Large intestine (tissue), 3 donors: Measurements from ENCODE around the gene ZSWIM3. TPM values are rescaled to one million over a fixed set of nuclear protein-coding genes. Genes with fewer than 3 reads are reported as not detected.
"Not testable (repeated sequence)": the region's sequence is repeated elsewhere in the genome, so short reads cannot be mapped to it uniquely, and the experiment has no call there.

ENCODE experiments used
- DNase-seq, 2 donors: peaks; one replicate each; pipeline versions ENCODE4 v3.0.0 to v3.0.0-alpha.2; 2013
- H3K27ac ChIP-seq: one replicate; pipeline ENCODE4 v1.5.1; 2013; ENCODE audit warnings: low read length
- H3K27me3 ChIP-seq: 2 replicates; pipeline ENCODE4 v1.6.1; 2013; ENCODE audit warnings: low read length; ENCODE audit not compliant: control insufficient read depth, insufficient read depth
- H3K36me3 ChIP-seq: 2 replicates; pipeline ENCODE4 v1.6.1; 2013; ENCODE audit warnings: low read length; ENCODE audit not compliant: control insufficient read depth, insufficient read depth
- H3K4me1 ChIP-seq: one replicate; pipeline ENCODE4 v1.6.1; 2013; ENCODE audit warnings: low read length; ENCODE audit not compliant: control insufficient read depth, insufficient read depth
- H3K4me3 ChIP-seq: one replicate; pipeline ENCODE4 v1.5.1; 2013; ENCODE audit warnings: low read length
- H3K9me3 ChIP-seq: one replicate; pipeline ENCODE4 v1.6.1; 2013; ENCODE audit warnings: mild to moderate bottlenecking, low read depth, low read length, moderate library complexity; ENCODE audit not compliant: control insufficient read depth
- WGBS: methylation state at CpG from one replicate; pipeline ENCODE4 v1.1.5; 2013; ENCODE audit warnings: low lambda C conversion rate; ENCODE audit not compliant: insufficient coverage; 5-methylcytosine and 5-hydroxymethylcytosine counted together
- polyA plus RNA-seq: library from polyadenylated mRNA; unstranded; fragments of 120-200 nt; gene quantifications from one replicate; pipeline ENCODE4 v1.2.1, GENCODE V29; 2013

Gene ZSWIM3
- polyA plus RNA-seq, 1 donor = 6.5 TPM

DNA sequence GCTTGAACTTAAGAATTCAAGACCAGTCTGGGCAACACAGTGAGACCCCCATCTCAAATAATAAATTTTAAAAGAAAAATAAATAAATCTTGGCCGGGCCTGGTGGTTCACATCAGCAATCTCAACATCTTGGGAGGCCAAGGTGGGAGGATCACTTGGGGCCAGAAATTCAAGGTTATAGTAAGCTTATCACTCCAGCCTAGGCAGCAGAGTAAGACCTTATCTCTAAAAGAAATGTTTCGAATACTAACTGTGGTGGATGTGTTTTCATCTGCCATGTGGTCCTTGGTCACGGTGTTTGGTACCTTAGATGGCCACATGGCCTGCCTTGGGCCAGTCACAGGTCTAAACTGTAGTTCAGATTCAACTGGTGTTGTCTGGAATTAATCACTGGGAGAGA, 39.2 kb upstream of the ZSWIM3 start:
- peaks cover 4% of the 10 kb centered on the region for H3K36me3 ChIP-seq
- H3K4me3 ChIP-seq = no peak overlapping the region
- peaks cover 9% of the 10 kb centered on the region for H3K27me3 ChIP-seq
- no peak overlapping the region for H3K27ac ChIP-seq
- WGBS = 70% methylated on average over 2 of the region's 3 CpGs
- H3K4me1 ChIP-seq = peaks cover 25% of the 10 kb centered on the region
- no peaks in the 10 kb centered on the region for H3K9me3 ChIP-seq
- DNase-seq = no peak

DNA sequence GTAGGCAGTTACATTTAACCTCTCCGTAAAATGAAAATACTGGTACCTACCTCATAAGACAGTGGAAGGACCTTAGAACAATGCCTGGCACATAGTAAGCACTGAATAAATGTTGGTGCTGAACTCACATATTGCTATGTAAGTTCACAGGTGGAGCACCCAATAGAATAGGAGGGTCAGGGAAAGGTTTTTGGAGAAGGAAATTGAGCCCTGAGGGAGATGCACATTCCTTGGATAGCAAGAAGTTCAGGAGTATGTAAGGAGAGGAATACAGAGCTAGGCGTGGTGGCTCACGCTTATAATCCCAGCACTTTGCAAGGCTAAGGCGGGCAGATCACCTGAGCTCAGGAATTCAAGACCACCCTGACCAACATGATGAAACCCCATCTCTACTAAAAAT, 37.9 kb upstream of the ZSWIM3 start:
- H3K27me3 ChIP-seq = peaks cover 21% of the 10 kb centered on the region
- no peak overlapping the region for H3K27ac ChIP-seq
- peaks cover 4% of the 10 kb centered on the region for H3K36me3 ChIP-seq
- H3K4me1 ChIP-seq = peaks cover 21% of the 10 kb centered on the region
- peaks cover 6% of the 10 kb centered on the region for H3K9me3 ChIP-seq
- no peak overlapping the region for H3K4me3 ChIP-seq
- DNase-seq = no peak
- no CpG with 5 or more reads among the region's 4 CpGs for WGBS

DNA sequence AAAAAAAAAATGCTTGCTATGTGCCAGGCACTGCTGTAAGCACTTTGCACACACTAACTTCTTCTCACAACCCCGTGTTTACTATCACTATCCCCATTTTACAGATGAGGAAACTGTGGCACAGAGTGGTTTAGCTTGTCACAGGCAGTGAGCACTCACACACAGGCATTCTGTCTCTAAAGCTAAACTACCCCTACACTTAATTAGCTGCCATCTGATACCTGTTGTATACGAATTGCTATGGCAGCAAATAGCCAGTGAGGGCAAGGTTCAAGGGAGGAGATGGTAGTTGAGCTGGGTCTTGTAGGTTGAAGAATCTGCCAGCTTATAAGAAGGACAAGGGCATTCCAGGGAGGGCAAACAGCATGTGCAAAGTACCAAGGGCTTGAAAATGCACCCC, 35.5 kb upstream of the ZSWIM3 start:
- Histone ChIP-seq H3K4me3 (no peak overlapping the region), H3K9me3 (peaks cover 6% of the 10 kb centered on the region), H3K27me3 (peaks cover 21% of the 10 kb centered on the region), H3K4me1 (peaks cover 19% of the 10 kb centered on the region), H3K27ac (no peak overlapping the region), H3K36me3 (no peaks in the 10 kb centered on the region)
- DNase-seq = peak; percentile 76 to 89
- no CpG with 5 or more reads among the region's 2 CpGs for WGBS

DNA sequence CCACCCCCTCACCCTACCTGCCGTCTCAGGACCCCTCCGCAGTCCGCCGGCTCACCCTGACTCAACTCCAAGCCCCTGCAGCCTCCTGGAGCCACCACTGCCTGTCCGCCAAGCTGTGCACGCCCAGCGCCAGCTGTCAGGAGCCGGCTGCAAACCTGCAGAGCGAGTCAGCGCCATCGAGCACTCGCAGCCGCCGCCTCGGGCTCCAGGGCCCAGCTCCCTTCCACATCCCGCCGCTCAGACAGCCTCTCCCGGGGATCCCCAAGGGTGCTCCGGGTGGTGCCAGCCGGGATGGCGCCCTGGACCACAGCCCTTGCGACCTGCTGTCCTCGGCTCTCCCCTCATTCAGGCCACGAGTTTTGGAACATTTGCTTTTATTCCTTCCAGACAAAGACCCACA, 34.6 kb upstream of the ZSWIM3 start:
- Histone ChIP-seq H3K27me3 (peaks cover 21% of the 10 kb centered on the region), H3K9me3 (peaks cover 6% of the 10 kb centered on the region), H3K36me3 (no peaks in the 10 kb centered on the region), H3K4me3 (peak overlapping the region; percentile 7), H3K27ac (no peak overlapping the region), H3K4me1 (peaks cover 19% of the 10 kb centered on the region)
- DNase-seq = peak; percentile 38 to 65
- no CpG with 5 or more reads among the region's 24 CpGs for WGBS

DNA sequence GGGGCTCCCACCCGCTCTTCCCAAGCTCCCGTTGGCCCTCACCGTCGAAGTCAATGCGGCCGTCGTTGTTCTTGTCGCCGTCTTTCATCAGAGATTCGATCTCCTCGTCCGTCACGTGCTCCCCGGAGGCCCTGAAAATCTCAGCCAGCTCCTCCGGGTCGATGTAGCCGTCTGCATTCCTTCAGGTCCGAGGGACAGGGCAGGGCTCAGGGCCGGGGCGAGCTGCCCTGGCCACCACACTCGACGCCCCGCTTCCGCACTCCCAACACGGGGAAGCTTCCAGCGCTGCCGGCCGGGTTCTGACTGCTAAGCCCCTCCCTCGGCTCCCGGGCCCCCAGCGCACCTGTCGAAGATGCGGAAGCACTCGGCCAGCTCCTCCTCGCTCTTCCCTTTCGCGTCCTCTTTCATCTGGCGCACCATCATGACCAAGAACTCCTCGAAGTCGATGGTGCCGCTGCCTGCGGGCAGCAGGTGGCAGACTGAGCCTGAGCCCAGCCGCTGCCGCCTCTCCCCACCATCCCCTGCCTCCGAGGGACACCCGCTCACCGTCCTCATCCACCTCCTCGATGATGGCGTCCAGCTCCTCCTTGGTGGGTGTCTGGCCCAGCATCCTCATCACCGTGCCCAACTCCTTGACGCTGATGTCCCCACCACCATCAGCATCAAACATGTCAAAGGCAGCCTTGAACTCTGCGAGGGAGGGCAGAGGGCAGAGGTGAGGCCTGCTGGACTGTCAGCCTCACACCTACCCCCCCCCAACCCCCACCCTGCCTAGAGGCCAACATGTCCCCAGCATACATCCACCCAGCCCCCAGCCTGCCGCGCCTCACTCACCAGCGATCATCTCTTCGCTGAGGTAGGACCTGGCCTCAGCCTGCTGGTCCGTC, 33.2 kb upstream of the ZSWIM3 start:
- H3K27me3 ChIP-seq = peaks cover 21% of the 10 kb centered on the region
- no peak overlapping the region for H3K27ac ChIP-seq
- peak overlapping the region; percentile 27 for H3K4me3 ChIP-seq
- no CpG with 5 or more reads among the region's 57 CpGs for WGBS
- peaks cover 6% of the 10 kb centered on the region for H3K9me3 ChIP-seq
- peaks cover 19% of the 10 kb centered on the region for H3K4me1 ChIP-seq
- no peaks in the 10 kb centered on the region for H3K36me3 ChIP-seq
- peak; percentile 61 to 65 for DNase-seq

DNA sequence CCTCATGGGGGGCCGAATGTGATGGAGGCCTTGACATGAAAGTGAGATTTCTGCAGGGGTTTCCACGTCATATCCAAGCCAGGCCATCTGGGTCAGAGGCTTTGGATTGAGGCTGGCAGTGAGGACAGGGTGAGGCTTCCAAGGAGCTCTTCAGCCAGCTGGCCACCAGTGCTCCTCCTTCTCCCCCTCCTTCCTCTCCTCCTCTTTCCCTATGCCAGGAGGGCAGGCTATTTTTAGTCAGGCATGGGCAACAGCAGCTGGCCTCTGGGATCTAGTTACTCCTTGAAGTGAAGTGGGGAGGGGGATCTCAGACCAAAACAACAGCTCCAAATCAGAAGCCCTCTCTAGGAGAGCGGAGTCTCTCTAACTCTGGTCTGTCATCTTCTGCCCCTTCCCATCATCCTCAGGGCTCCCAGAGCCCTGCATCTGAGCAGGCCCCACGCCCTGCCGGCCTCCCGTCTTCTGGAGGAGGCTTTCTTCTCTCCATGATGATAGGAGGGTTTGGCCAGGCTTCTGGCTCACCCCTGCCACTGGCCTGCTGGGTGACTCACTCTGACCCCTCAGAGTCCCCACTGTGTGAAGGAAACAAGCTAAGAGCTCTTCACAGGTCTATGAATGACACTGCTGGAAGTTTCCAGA, 30.9 kb upstream of the ZSWIM3 start:
- no CpG with 5 or more reads among the region's 6 CpGs for WGBS
- no peaks in the 10 kb centered on the region for H3K36me3 ChIP-seq
- peaks cover 21% of the 10 kb centered on the region for H3K27me3 ChIP-seq
- H3K4me3 ChIP-seq = no peak overlapping the region
- no peak for DNase-seq
- no peak overlapping the region for H3K27ac ChIP-seq
- H3K9me3 ChIP-seq = peaks cover 6% of the 10 kb centered on the region
- peaks cover 19% of the 10 kb centered on the region for H3K4me1 ChIP-seq

DNA sequence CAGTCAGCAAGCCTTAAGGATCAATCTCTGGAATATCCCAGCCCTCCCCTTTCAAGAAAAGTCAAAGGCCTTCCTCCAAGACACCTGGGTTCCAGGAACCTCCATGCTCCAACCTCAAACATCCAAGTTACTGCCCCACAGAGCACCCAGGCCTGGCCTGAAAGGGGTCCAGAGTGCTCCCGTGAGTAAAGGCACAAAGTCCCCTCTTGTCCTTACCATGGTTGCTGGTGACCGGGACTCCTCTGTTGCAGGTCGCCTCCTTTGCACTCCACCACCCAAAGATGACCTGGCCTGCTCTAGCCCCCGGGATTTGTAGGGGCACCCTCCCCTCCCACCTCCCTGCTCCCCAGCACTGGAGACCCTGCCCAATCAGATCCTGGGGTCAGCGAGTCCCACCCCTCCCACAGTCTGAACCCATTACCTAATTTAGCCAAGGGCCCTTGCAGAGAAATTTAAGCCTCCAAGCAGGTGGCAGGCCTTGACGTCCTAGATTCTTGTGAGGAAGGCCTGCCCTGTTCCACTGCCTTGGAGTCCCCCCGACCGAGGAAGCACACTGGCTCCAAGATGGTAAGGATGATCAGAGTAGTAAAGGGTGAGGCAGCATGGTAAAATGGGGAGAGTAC, 30.3 kb upstream of the ZSWIM3 start, which contains the start of gene TNNC2:
Gene TNNC2 (minus strand): TSS at position 283 of the 623 bp plus-strand sequence. CDS start 64 bp downstream, at position 219.
- peaks cover 21% of the 10 kb centered on the region for H3K27me3 ChIP-seq
- no peak for DNase-seq
- H3K4me1 ChIP-seq = peaks cover 14% of the 10 kb centered on the region
- H3K27ac ChIP-seq = no peak within 1 kb of the TSS
- H3K9me3 ChIP-seq = peaks cover 6% of the 10 kb centered on the region
- WGBS = 100% methylated on average over 2 of the region's 8 CpGs
- no peak within 1 kb of the TSS for H3K4me3 ChIP-seq
- H3K36me3 ChIP-seq = no peaks in the 10 kb centered on the region

DNA sequence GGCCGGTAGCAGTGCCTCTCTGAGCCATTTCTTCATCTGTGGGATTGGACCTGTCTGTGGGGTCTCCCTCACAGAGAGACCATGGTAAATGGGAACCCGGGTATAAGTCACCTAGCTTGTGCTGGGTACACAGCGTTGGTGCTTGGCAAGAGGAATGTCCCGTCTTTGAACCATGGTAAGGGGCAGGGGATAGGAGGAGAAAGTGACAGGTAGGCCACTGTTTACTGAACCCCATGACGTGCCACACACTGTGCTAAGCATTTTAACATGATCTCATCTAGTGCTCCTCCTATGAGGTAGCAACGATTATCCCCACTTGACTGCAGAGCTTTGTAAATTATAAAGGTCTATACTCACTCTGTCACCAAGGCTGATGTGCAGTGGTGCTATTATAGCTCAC, 29.7 kb upstream of the ZSWIM3 start:
- H3K9me3 ChIP-seq = peaks cover 6% of the 10 kb centered on the region
- no peak overlapping the region for H3K27ac ChIP-seq
- no CpG with 5 or more reads among the region's 6 CpGs for WGBS
- no peak overlapping the region for H3K4me3 ChIP-seq
- H3K27me3 ChIP-seq = peaks cover 18% of the 10 kb centered on the region
- peaks cover 9% of the 10 kb centered on the region for H3K4me1 ChIP-seq
- DNase-seq = no peak
- H3K36me3 ChIP-seq = no peaks in the 10 kb centered on the region

DNA sequence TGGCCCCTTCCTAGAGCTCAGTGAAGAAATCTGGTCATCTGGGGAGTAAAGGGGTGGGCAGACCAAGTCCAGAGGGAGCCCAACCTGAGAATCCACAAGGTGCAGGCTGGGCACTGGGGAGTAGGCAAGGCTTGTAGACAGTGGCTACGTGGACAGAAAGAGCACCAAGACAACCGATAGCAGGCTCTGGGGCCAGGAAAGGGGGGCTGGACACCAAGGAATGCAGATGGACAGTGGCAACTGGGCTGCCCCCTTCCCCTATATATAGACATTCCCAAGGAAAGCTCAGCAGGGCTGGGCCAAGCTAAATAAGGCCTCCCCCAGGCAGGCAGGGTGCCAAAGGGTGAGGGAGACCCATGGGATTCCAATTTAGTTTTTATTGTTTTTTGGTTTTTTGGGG, 28.8 kb upstream of the ZSWIM3 start:
- Histone ChIP-seq H3K4me3 (no peak overlapping the region), H3K36me3 (no peaks in the 10 kb centered on the region), H3K27me3 (peaks cover 9% of the 10 kb centered on the region), H3K27ac (no peak overlapping the region), H3K4me1 (peaks cover 5% of the 10 kb centered on the region), H3K9me3 (peaks cover 6% of the 10 kb centered on the region)
- DNase-seq = no peak
- WGBS = no CpG with 5 or more reads among the region's 2 CpGs

DNA sequence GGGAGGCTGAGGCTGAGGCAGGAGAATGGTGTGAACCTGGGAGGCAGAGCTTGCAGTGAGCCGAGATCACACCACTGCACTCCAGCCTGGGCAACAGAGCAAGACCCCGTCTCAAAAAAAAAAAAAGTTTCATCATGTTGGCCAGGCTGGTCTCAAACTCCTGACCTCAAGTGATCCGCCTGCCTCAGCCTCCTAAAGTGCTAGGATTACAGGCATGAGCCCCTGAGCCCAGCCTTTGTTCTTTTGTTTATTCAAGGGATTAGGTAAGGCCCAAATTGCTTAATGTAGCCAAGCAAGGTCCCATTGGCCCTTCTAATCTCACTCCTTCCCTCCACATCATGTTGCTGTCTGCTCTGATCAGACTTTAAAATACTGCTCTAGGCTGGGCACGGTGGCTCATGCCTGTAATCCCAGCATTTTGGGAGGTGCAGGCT, 27.7 kb upstream of the ZSWIM3 start:
- H3K36me3 ChIP-seq, DNase-seq, H3K4me1 ChIP-seq, H3K4me3 ChIP-seq, H3K27ac ChIP-seq, H3K27me3 ChIP-seq, H3K9me3 ChIP-seq: not testable (repeated sequence)
- no CpG with 5 or more reads among the region's 4 CpGs for WGBS
